ENCODE data around the gene UBFD1.
A peak's percentile ranks its signal among the peaks of the same experiment; 100 is the strongest.
"Not testable (repeated sequence)": the region's sequence is repeated elsewhere in the genome, so short reads cannot be mapped to it uniquely, and the experiment has no call there.

The UBFD1 gene, protein sequence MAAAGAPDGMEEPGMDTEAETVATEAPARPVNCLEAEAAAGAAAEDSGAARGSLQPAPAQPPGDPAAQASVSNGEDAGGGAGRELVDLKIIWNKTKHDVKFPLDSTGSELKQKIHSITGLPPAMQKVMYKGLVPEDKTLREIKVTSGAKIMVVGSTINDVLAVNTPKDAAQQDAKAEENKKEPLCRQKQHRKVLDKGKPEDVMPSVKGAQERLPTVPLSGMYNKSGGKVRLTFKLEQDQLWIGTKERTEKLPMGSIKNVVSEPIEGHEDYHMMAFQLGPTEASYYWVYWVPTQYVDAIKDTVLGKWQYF

GRCh38 chr16:23556881-23557778, at the start of gene UBFD1, which contains the start of gene EARS2:
Gene UBFD1 (plus strand): TSS chr16:23557727. CDS start chr16:23557743, 16 bp downstream.
Gene EARS2 (minus strand): TSS chr16:23557350. CDS start chr16:23557343, 7 bp downstream.
- DNase-seq, result peak; percentile 99 to 100

- no peak for DNase-seq
Observed at GRCh38 chr16:23508589-23509440, 48.7 kb upstream of the UBFD1 start.

DNA sequence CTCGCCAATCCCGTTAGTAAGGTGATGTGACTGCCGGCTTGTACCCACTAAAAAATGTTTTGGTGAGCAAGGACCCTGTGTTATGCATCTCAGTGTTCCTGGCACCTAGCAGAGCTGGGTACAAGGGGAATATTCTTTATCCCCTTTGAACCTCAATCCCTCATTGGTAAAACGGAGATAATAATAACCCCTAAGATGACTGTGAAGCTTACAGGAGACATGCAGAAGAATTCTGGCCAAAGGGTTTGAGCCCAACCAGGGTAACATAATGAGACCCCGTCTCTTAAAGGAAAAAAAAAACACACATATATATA, 48.1 kb upstream of the UBFD1 start:
- no peak for DNase-seq

- no peak for DNase-seq
Observed at GRCh38 chr16:23509782-23510163, 47.8 kb upstream of the UBFD1 start.

DNA sequence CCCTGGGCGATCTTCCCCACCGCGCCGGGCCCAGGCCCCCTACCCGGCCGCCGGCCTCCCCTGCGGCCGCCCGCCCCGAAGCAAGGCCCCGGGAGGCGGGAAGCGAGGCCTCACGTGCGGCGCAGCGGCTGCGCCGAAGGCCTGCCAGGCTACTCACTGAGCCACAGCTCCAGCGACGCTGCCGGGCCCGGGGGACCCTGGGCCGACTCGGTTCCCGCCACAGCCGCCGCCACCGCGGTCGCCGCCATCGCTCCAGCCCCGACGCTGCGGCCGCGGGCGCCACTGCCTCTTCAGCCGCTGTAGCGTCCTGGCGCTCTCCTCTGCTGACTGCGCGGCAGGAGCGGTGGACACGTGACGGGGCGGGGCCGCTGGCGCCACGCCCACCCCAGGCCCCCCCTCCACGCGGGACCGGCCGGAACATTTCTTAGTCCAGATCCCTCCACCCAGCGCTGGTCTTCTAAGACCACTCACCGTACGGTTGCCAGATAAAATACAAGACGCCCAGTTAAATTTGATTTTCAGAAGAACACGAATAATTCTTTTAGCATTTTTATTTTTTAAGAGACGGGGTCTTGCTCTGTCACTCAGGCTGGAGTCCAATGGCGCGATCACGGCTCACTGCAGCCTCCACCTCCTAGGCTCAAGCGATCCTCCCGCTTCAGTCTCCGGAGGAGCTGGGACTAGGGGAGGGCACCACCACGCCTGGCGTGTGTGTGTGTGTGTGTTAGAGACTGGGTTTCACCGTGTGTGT, 47.2 kb upstream of the UBFD1 start, which contains the start of gene GGA2:
TSS of gene GGA2 (minus strand) at position 331 of the 751 bp plus-strand sequence. CDS start at position 248, 83 bp downstream.
- peak; percentile 65 to 81 for DNase-seq

DNA sequence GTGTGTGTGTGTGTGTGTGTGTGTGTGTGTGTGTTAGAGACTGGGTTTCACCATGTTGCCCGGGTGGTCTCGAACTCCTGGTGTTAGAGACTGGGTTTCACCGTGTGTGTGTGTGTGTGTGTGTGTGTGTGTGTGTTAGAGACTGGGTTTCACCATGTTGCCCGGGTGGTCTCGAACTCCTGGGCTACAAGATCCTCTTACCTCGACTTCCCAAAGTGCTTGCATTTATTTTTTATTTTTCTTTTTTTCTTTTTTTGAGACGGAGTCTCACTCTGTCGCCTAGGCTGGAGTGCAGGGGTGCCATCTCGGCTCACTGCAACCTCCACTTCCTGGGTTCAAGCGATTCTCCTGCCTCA, 46.6 kb upstream of the UBFD1 start:
- DNase-seq, result not testable (repeated sequence)

GRCh38 chr16:23511731-23512130, 45.8 kb upstream of the UBFD1 start:
- DNase-seq, result no peak

DNA sequence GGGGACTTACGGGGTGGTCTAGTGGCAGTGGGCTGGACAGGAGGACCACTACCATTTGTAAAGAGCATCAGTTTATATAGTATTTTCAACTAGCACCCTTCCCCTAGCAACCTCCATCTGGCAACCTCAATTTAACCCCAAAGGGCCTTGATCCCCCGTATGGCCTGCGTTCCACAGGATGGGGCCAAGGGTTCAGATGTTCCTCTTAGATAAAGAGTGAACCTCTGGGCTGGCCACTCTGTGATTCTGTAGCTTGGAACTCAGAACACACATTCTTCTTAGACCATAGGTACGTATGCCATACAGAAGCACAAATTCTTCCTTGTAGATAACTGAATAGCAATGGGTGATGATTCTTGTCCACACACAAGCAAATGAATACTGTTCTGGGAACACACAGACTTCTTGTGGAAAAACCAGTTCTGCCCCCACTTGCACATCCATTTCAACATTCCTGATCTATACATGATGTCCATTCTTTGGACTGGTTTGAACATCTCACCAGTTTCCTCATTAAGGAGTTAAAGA, 45.3 kb upstream of the UBFD1 start:
- DNase-seq, result no peak

GRCh38 chr16:23514381-23515152, 43.0 kb upstream of the UBFD1 start:
- DNase-seq, result no peak

DNA sequence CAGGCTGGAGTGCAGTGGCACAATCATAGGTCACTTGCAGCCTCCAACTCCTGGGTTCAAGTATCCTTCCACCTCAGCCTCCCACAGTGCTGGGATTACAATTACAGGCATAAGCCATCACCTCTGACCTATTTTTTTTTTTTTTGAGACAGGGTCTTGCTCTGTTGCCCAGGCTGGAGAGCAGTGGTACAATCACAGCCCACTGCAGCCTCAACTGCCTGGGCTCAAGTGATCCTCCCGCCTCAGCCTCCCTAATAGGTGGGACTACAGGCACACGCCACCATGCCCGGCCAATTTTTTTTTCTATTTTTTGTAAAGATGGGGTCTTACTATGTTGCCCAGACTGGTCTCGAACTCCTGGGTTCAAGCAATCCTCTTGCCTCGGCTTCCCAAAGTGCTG, 41.6 kb upstream of the UBFD1 start:
- DNase-seq, result no peak

DNA sequence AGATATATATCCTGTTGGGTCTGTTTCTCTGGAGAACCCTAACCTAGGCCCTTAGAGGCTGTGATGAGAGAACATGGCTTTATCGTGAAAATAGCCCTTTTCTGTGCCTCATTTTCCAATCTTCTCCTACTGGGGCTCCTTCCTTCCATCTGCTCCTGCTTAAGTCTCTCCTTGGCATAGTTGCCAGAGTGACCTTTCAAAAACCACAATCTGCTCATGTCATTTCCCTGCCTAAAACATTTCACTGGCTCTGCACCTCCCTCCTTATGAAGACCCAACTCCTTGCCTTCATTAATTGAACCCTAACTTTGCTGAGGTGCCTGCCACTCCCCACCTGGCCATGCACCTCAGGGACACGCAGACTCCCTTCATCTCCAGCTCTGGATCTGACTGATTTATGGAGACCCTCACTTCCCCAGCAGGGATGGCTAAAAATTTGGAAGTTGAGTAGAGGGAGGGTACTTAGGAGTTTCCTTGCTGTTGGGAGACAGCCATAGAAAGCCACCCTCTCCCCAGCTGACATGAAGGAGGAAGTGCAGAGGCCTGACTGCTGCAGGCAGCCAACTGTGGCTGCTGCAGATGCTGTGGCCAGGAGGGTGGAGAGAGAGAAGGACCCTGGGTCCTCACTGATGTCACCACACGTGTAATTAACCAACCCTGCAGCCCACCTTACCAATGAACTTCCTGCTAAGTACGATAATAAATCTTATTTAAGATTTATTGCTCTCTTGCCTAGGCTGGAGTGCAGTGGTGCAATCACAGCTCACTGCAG, 41.0 kb upstream of the UBFD1 start:
- DNase-seq, result no peak

- DNase-seq, result no peak
Observed at GRCh38 chr16:23518435-23518891, 39.1 kb upstream of the UBFD1 start.

- no peak for DNase-seq
Observed at GRCh38 chr16:23519282-23519681, 38.2 kb upstream of the UBFD1 start.

GRCh38 chr16:23520500-23520899, 37.0 kb upstream of the UBFD1 start:
- DNase-seq, result no peak

DNA sequence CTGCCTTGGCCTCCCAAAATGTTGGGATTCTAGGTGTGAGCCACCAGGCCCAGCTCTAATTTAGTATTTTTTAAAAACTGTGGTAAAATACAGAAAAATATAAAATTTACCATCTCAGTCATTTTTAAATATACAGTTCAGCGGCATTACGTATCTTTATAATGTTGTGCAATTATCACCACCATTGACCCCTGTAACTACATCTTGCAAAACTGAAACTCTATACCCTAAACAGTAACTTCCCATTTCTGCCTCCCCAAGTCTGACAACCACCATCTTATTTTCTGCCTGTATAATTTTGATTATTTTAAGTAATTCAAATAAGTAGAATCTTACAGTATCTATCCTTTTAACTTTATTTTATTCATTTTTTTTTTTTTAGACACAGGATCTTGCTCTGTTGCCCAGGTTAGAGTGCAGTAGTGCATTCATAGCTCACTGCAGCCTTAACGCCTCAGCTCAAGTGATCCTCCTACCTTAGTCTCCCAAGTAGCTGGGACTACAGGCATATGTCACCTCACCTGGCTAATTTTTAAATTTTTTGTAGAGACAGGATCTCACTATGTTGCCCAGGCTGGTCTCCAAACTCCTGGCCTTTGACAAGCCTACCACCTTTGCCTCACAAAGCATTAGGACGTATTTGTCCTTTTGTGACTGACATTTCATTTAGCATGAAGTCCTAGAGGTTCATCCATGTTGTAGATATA, 36.3 kb upstream of the UBFD1 start:
- DNase-seq, result no peak

DNA sequence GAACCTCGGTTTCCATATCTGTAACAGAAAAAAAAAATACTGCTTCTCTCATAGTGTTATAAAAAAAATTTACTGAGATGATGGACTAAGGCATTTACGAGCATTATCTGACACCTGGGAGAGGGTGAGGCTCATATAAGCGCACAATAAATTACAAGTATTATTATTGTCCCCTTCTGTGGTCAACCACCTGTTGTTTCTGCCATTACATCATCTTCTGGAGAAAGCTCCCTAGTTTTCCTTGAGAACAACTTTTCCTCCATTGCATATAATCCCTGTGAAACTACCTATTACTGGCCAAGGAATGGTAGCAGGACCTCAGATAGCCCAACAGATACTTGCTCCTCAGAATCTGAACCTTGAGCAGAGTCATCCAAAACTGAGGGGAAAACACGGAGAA, 35.6 kb upstream of the UBFD1 start:
- DNase-seq, result no peak

- no peak for DNase-seq
Observed at GRCh38 chr16:23523321-23523720, 34.2 kb upstream of the UBFD1 start.

GRCh38 chr16:23523876-23524385, 33.6 kb upstream of the UBFD1 start:
- no peak for DNase-seq

GRCh38 chr16:23524886-23525285, 32.6 kb upstream of the UBFD1 start:
- DNase-seq, result no peak
